Astrocyte of the cerebellum (primary cell): Measurements from ENCODE around the gene GZMH.

Source experiments
- DNase-seq: peaks from one replicate; pipeline ENCODE4 v3.0.0-alpha.2; 2011; ENCODE audit warnings: low read depth
- H3K4me3 ChIP-seq: 2 replicates; pipeline ENCODE4 v1.5.1; 2011; ENCODE audit warnings: mild to moderate bottlenecking, low read depth, low read length, moderate library complexity
- in situ Hi-C: cut with HindIII; loops from 2 replicates; pipeline ENCODE4 v1.10.0; 2017; ENCODE audit warnings: low sequenced_read_pairs
- TF ChIP-seq, protein P1 (sequence below): IDR thresholded peaks from 2 replicates; pipeline ENCODE4 v1.5.1; 2012; ENCODE audit warnings: low read length, low read depth, moderate library complexity, mild to moderate bottlenecking; ENCODE audit errors: missing control alignments

GZMH gene

GRCh38 chr14:24632336-24632735 lies 22.9 kb upstream of the GZMH start:
- TF ChIP-seq, protein P1, sequence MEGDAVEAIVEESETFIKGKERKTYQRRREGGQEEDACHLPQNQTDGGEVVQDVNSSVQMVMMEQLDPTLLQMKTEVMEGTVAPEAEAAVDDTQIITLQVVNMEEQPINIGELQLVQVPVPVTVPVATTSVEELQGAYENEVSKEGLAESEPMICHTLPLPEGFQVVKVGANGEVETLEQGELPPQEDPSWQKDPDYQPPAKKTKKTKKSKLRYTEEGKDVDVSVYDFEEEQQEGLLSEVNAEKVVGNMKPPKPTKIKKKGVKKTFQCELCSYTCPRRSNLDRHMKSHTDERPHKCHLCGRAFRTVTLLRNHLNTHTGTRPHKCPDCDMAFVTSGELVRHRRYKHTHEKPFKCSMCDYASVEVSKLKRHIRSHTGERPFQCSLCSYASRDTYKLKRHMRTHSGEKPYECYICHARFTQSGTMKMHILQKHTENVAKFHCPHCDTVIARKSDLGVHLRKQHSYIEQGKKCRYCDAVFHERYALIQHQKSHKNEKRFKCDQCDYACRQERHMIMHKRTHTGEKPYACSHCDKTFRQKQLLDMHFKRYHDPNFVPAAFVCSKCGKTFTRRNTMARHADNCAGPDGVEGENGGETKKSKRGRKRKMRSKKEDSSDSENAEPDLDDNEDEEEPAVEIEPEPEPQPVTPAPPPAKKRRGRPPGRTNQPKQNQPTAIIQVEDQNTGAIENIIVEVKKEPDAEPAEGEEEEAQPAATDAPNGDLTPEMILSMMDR: no peak
- in situ Hi-C loops: no loop called here
- H3K4me3 ChIP-seq: no peak overlapping the region
- no peak for DNase-seq

GRCh38 chr14:24631749-24632335 lies 22.4 kb upstream of the GZMH start:
- TF ChIP-seq, protein P1: no peak
- in situ Hi-C loops: no loop called here
- no peak for DNase-seq
- H3K4me3 ChIP-seq: no peak overlapping the region

DNA sequence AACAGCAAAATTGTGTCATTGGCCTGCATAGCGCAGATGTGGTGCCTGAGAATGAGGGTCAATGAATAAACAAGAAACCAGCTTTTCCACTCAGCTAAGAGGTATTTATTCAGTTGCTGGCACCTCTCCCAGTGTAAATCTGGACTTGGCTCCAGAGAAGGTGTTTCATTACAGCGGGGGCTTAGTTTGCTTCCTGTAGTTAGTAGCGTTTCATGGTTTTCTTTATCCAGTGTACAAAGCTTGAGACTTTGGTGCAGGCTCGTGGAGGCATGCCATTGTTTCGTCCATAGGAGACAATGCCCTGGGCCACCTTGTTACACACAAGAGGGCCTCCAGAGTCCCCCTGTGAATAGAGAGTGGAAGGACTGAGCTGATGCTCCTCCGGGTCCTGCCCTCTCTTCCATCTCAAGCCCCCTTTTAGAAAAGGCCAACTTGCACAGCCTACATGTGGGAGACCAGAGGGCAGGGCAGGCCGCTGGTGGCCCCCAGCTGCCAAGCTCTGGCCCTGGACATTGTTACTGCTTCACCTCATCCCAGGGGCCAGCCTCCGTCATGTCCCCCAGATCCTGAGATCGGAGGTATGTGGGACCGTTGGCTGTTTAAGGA lies 21.5 kb upstream of the GZMH start:
- peak; percentile 52 for DNase-seq
- no peak overlapping the region for H3K4me3 ChIP-seq
- TF ChIP-seq, protein P1: no peak
- in situ Hi-C loops: no loop called here

GRCh38 chr14:24630087-24630871 lies 20.8 kb upstream of the GZMH start:
- TF ChIP-seq, protein P1: no peak
- no peak for DNase-seq

DNA sequence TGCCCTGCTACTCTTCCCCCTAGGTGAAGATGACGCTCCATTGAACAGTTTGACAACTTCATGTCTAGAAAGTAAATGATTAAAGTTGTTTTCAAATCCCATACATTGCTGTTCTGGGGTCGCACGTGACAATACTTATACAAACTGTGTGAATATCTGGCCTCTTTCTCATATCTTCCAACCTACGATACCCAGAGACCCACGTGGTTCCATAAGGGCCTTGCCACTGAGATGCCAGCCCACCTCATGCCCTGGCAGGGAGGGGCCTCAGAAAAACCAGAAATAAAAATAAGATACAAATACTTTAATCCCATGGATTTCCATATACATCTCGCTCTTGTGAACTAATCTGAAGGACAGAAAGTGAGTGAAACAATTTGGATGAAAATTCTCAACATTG lies 20.0 kb upstream of the GZMH start:
- TF ChIP-seq, protein P1: no peak
- H3K4me3 ChIP-seq: no peak overlapping the region
- DNase-seq: no peak
- in situ Hi-C loops: no loop called here

More at GRCh38 chr14:24630087-24630871, 20.8 kb upstream of the GZMH start:
- in situ Hi-C loops: no loop called here
- H3K4me3 ChIP-seq: no peak overlapping the region

DNA sequence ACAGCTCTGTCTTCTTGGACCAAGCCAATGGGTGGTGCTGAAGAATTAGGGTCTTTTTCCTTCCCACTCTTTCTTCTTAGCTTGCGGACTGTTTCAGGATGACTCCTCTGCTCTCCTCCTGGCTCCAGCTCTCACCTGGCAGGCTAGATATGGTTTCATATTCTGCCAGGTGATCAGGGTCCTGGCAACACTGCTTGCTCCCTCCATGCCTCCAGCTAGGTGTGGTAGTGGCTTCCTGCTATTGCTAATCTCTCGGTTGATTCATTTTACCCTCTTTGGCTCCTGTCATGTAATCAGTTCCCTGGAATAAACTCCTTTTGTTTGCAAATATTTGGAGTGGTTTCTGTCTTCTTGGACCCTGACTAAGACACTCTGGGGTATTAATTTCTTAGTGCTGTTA lies 4.3 kb upstream of the GZMH start:
- no peak overlapping the region for H3K4me3 ChIP-seq
- DNase-seq: no peak
- in situ Hi-C loops: no loop called here
- TF ChIP-seq, protein P1: no peak
